Measurements from ENCODE around the gene KLHL8.
A peak's percentile ranks its signal among the peaks of the same experiment; 100 is the strongest.

The KLHL8 gene

GRCh38 chr4:87220094-87220822 is at the start of gene KLHL8:
TSS of gene KLHL8 (minus strand) at chr4:87220618. CDS start at chr4:87195539, 25,079 bp downstream.
- no peak for FAIRE-seq

DNA sequence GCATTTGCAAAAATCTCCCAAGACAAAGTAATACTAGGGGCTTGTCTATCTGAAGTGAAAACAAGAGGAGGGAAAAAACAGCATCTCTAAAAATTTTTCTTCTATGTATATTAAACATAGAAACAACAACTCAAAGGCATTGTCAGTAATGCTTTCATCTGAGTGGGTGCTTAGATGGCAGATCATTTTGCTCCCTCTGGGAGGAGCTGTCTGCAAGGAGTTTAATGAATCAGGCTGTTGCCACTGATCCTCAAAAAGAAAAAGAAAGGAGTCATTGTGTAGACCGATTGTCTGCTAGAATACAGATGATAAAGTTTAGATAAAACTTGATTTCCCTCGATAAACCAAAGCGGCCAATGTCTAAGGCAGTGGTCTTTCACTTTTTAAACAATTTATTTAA is 49.7 kb upstream of the KLHL8 start:
- peak; percentile 52 for FAIRE-seq

- no peak for FAIRE-seq
Observed at GRCh38 chr4:87268411-87268810, 48.0 kb upstream of the KLHL8 start.

DNA sequence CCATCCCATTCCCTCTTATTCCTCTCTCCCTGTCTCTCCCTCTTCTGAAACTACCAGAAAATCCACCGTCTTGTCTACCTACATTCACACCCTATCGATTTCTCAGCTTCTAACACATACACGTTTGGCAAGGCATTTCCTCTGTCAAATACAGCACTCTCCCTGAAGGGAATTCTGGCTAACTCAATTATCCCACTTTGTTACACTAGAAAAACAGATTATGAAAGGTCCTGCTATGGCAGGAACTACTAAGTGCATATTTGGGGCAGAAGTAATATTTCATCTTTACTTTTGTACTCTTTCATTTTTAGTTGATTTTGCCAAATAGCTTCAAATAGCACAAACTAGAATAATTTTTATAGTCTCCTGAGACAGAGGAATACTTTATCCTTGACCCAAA is 46.6 kb upstream of the KLHL8 start:
- no peak for FAIRE-seq

- FAIRE-seq: no peak
Observed at GRCh38 chr4:87262886-87263285, 42.5 kb upstream of the KLHL8 start.

GRCh38 chr4:87260477-87260876 is 40.1 kb upstream of the KLHL8 start:
- no peak for FAIRE-seq

DNA sequence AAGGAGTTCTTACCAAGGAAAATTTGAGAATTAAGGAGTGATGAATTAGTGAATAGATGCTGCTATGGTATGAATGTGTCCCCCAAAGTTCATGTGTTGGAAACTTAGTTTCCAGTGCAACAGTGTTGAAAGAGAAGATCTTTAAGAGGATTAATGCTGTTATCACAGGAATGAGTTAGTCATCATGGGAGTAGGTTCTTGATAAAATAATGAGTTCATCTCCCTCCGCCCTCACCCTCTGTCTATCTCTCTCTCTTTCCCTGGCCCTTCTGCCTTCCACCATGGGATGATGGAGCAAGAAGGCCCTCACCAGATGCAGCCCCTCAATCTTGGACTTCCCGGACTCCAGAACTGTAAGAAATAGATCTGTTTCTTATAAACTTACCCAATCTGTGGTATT is 38.3 kb upstream of the KLHL8 start:
- no peak for FAIRE-seq

GRCh38 chr4:87257523-87257922 is 37.1 kb upstream of the KLHL8 start:
- no peak for FAIRE-seq

DNA sequence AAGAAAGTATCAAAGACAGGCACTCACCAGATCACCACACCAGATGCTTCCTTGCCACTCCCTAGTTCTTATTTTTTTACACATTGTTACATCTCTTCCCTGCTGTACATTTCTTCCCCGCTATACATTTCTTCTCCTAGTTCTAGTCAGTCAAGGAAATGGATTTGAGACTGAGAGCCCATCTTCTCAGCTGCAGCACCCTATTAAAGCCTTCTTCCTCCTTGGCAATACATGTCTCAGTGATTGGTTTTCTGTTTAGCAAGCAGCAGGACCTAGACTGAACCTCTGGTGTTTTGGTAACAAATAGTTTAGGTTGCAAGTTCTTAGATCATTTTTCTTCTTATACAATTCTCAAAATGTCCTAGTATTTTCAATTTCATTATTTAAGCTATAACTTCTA is 35.3 kb upstream of the KLHL8 start:
- FAIRE-seq: no peak

DNA sequence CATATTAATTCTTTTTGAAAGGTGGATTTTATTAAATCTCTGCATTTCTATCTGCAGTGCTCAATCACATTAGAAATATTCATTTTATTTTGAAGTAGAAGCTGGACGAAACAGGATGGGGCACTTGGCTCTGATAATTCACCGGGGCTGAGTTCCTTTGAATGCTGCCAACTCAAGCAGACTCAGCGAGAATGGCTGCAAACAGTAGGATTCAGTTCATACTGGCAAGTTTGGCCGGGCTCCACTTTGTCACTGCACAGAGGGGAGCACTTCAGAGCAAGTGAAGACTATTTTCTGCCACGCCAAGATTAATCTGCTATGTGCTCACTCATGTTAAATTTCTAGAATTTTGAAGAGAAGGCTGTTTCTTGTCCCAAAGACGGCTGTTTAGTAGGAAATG is 30.7 kb upstream of the KLHL8 start:
- no peak for FAIRE-seq

DNA sequence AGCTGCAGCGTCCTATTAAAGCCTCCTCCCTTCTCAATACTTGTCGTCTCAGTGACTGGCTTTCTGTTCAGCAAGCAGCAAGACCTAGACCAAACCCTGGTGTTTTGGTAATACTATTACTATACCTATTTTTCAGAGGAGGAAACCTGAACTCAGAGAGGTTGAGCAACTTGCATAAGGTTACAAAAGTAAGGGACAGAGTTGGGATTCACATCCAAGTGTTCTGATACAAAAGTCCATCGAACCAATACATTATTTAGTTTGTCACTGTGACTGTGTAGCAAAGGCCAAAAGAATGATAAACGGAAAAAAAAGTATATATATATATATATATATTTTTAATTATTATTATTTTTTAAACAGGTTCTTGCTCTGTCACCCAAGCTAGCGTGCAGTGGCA is 29.9 kb upstream of the KLHL8 start:
- no peak for FAIRE-seq

DNA sequence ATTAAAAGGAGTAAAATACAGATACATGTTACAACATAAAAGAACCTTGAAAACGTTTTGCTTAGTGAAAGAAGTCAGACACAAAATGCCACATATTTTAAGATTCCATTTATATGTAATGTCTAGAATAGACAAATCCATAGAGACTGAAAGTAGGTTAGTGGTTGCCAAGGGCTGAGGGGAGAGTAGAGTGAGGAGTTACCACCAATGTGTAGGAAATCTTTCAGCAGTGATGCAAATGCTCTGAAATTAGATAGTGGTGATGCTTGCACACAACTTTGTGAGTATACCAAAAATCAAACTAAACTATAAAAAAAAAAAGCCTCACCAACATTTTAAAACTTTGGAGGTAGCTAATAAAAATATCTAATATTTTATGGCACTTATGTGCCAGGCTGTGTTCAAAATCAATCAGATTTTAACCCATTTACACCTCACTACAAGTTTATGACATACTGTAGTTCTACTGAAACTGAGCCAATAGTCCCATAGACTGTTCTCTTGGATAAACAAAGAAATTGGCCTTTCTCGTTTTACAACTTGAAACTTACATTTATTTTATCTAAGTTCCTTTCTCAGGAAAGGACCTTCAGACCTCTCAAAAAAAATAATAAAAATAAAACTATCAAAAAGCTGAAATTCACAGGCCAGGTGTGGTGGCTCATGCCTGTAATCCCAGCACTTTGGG is 29.1 kb upstream of the KLHL8 start:
- no peak for FAIRE-seq

- FAIRE-seq: no peak
Observed at GRCh38 chr4:87243426-87244053, 23.1 kb upstream of the KLHL8 start.

GRCh38 chr4:87241336-87241735 is 20.9 kb upstream of the KLHL8 start:
- no peak for FAIRE-seq

- no peak for FAIRE-seq
Observed at GRCh38 chr4:87240341-87240740, 19.9 kb upstream of the KLHL8 start.

- no peak for FAIRE-seq
Observed at GRCh38 chr4:87239821-87240220, 19.4 kb upstream of the KLHL8 start.

GRCh38 chr4:87239194-87239593 is 18.8 kb upstream of the KLHL8 start:
- no peak for FAIRE-seq

DNA sequence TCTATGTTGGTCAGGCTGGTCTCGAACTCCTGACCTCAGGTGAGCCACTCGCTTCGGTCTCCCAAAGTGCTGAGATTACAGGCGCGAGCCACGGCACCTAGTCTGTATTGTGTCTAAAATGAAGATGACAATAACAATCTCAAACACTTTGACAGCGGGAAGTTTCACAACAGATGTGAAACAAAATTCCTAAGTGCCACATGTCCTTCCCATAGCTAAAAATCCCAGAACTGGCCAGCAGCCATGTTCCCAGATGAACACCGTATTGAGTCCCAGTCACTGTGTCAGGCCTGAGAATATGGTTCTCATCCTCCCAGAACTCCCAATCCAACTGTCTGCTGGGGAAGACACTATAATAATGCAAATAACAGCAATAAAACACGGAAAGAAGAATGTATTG is 16.4 kb upstream of the KLHL8 start:
- FAIRE-seq: no peak

DNA sequence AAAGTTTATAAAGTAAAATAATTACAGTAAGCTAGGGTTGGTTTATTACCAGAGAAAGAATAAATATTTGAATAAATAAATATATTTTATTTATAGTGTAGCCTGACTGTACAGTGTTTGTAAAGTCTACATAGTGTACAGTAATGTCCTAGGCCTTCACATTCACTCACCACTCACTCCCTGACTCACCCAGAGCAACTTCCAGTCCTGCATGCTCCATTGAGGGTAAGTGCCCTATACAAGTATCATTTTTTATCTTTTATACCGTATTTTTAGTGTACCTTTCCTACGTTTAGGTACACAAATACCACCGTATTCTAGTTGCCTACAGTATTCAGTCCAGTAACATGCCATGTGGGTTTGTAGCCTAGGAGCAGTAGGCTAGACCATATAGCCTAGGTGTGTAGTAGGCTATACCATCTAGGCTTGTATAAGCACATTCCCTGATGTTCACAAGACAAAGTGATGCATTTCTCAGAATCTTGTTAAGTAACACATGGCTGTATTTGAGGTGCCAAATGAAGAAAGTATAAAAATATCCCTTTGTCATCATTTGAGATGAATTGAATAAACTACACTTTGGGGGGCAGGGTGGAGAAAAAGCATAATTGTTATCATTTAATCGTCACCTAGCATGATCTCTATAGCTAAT is 14.7 kb upstream of the KLHL8 start:
- no peak for FAIRE-seq

DNA sequence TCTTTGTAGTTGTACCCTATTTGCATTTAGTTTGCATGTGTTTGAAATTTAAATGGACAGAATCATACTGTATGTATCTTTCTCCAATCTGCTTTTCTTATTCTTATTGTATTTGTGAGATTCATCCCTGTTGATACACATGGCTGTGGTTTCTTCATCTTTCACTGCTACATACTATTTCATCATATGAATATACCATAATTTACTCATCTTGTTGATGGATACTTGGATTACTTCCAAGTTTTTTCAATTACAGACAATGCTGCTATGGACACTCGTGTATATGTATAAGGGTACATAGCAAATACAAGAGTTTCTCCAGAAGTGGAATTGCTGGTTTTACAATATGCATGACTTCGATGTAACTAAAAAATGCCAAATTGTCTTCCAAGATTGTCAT is 11.8 kb upstream of the KLHL8 start:
- no peak for FAIRE-seq

DNA sequence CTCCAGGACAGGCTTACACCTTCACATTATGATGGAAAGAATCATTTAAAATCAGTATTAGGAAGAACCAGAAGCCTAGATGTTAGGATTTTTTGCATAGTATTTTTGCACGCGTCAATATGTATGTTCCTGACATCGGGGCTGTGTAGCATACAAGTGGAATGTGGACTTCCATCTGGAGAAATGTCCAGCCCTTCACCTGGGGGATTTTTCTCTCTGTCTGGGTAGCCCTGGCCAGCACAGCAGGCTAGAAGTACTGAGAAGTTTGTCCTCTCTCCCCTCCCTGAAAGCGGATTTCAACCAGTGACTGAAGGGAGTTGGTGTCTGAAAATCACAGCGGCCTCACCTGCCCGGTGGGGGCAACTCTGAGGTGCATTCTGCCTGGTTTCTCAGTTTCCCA is 10.4 kb upstream of the KLHL8 start:
- no peak for FAIRE-seq

DNA sequence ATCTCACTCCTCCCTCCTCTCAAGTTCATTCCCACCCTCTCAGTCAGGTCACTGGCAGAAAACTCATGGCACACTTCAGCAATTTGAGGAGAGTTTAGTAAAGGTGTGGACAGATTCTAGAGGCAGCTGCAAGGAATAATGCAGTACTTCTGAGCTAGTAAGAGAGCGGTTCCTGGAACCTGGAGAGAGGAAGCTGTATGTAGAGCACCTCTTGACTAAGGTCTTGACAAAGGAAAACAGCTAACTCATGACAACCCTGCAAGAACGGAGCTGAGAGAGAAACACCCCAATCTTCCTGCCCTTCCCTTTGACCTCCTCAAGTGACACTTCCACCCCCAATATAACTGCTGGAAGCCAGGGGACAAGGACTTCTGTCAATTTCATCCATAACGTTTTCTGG is 9.6 kb upstream of the KLHL8 start:
- no peak for FAIRE-seq

GRCh38 chr4:87228262-87228860 is 7.9 kb upstream of the KLHL8 start:
- FAIRE-seq: no peak
